ENCODE results near the gene GTF2A1L. TPM values are rescaled to one million over a fixed set of nuclear protein-coding genes. Genes with fewer than 3 reads are reported as not detected.
"Not testable (repeated sequence)": the region's sequence is repeated elsewhere in the genome, so short reads cannot be mapped to it uniquely, and the experiment has no call there.

GTF2A1L gene
- total RNA-seq, 2 donors from 2014 or later, result 1.0 TPM; not detected in 1

- H3K4me1 ChIP-seq, result no peaks in the 10 kb centered on the region
- intact Hi-C loops (cut with DNase I), result no loop called here
- no peak overlapping the region for H3K27ac ChIP-seq
Measured at GRCh38 chr2:48590017-48590416, 27.6 kb upstream of the GTF2A1L start.

GRCh38 chr2:48592067-48592466 lies 25.6 kb upstream of the GTF2A1L start:
- Histone ChIP-seq H3K27ac (no peak overlapping the region), H3K4me1 (no peaks in the 10 kb centered on the region), H3K27me3 (no peaks in the 10 kb centered on the region), H3K4me3 (no peak overlapping the region), H3K36me3 (replicated peaks in 1 of 2; ENCODE audit: insufficient read depth in 1 of 2, low read depth in 2 of 2) (no peaks in the 10 kb centered on the region), H3K9me3 (no peaks in the 10 kb centered on the region)
- WGBS, 2 donors, result 94 to 98% methylated on average over 2 of the region's 2 CpGs
- intact Hi-C loops (cut with DNase I), result no loop called here
- ATAC-seq (no peak), DNase-seq (no peak)
- TF ChIP-seq CTCF (IDR thresholded peaks at IDR 0.05), result no peak
- no peak for TF ChIP-seq POLR2A (IDR thresholded peaks at IDR 0.05)

More at GRCh38 chr2:48590017-48590416, 27.6 kb upstream of the GTF2A1L start:
- 44 to 57% methylated on average over 1 of the region's 1 CpG for WGBS, 2 donors
- ATAC-seq (no peak), DNase-seq (no peak)
- TF ChIP-seq POLR2A (IDR thresholded peaks at IDR 0.05), result no peak
- no peak for TF ChIP-seq CTCF (IDR thresholded peaks at IDR 0.05)
- H3K27me3 ChIP-seq, result no peaks in the 10 kb centered on the region
- H3K36me3 ChIP-seq (replicated peaks in 1 of 2; ENCODE audit: insufficient read depth in 1 of 2, low read depth in 2 of 2), result no peaks in the 10 kb centered on the region
- H3K9me3 ChIP-seq, result no peaks in the 10 kb centered on the region
- H3K4me3 ChIP-seq, result no peak overlapping the region

- H3K27me3 ChIP-seq; H3K4me3 ChIP-seq; H3K4me1 ChIP-seq; H3K9me3 ChIP-seq; H3K27ac ChIP-seq; DNase-seq; intact Hi-C loops (cut with DNase I); H3K36me3 ChIP-seq (replicated peaks in 1 of 2; ENCODE audit: insufficient read depth in 1 of 2, low read depth in 2 of 2); ATAC-seq: not testable (repeated sequence)
- 89 to 90% methylated on average over 7 of the region's 7 CpGs for WGBS, 2 donors
Measured at GRCh38 chr2:48596751-48597150, 20.9 kb upstream of the GTF2A1L start.

- no peaks in the 10 kb centered on the region for H3K36me3 ChIP-seq (replicated peaks in 1 of 2; ENCODE audit: insufficient read depth in 1 of 2, low read depth in 2 of 2)
- WGBS, 2 donors, result 72 to 86% methylated on average over 2 of the region's 2 CpGs
Measured at GRCh38 chr2:48597492-48597891, 20.2 kb upstream of the GTF2A1L start.

GRCh38 chr2:48600204-48600813 lies 17.3 kb upstream of the GTF2A1L start:
- WGBS, 2 donors, result 26 to 29% methylated on average over 4 of the region's 4 CpGs
- intact Hi-C loops (cut with DNase I), result no loop called here
- Histone ChIP-seq H3K27ac (no peak overlapping the region), H3K27me3 (no peaks in the 10 kb centered on the region), H3K4me3 (no peak overlapping the region), H3K4me1 (no peaks in the 10 kb centered on the region), H3K36me3 (replicated peaks in 1 of 2; ENCODE audit: insufficient read depth in 1 of 2, low read depth in 2 of 2) (no peaks in the 10 kb centered on the region), H3K9me3 (no peaks in the 10 kb centered on the region)
- no peak for DNase-seq
- ATAC-seq, result no peak
- peak; percentile 38 to 57 (median 54) for TF ChIP-seq CTCF (IDR thresholded peaks at IDR 0.05)
- TF ChIP-seq POLR2A (IDR thresholded peaks at IDR 0.05), result no peak

More at GRCh38 chr2:48597492-48597891, 20.2 kb upstream of the GTF2A1L start:
- H3K9me3 ChIP-seq, result no peaks in the 10 kb centered on the region
- H3K4me3 ChIP-seq, result no peak overlapping the region
- H3K4me1 ChIP-seq, result no peaks in the 10 kb centered on the region
- no peak overlapping the region for H3K27ac ChIP-seq
- intact Hi-C loops (cut with DNase I), result no loop called here
- DNase-seq, result no peak
- no peak for TF ChIP-seq CTCF (IDR thresholded peaks at IDR 0.05)
- TF ChIP-seq POLR2A (IDR thresholded peaks at IDR 0.05), result no peak
- ATAC-seq, result no peak
- H3K27me3 ChIP-seq, result no peaks in the 10 kb centered on the region

All from body of pancreas (tissue), 4 donors.